K562 (cell line): Measurements from ENCODE around the gene TMEM214. TPM values are rescaled to one million over a fixed set of nuclear protein-coding genes. Genes with fewer than 3 reads are reported as not detected.

Source experiments
- DNMT1 ChIP-seq: fragments of 450-650 bp; IDR thresholded peaks from 2 replicates; pipeline ENCODE4 v1.6.1; 2016; ENCODE audit warnings: antibody characterized with exemption, mild to moderate bottlenecking
- ETV6 ChIP-seq, 3 experiments: fragments of 150-350 bp in 1 of 3; sonication (generic) in 1 of 3; formaldehyde crosslinking in 1 of 3; IDR thresholded peaks; 2 replicates each; pipeline versions ENCODE4 v1.6.1 to v1.8.0; 2014 to 2022; ENCODE audit warnings: borderline replicate concordance in 2 of 3, low read depth in 2 of 3, antibody characterized with exemption in 1 of 3, low read length in 1 of 3, mild to moderate bottlenecking in 1 of 3, missing genetic modification reagents in 1 of 3
- EWSR1 ChIP-seq: fragments of 450-650 bp; IDR thresholded peaks from 2 replicates; pipeline ENCODE4 v1.6.1; 2018; ENCODE audit warnings: borderline replicate concordance, mild to moderate bottlenecking, low read depth, moderate library complexity; ENCODE audit not compliant: partially characterized antibody
- FOXK1 ChIP-seq: sonication (generic); formaldehyde crosslinking; IDR thresholded peaks from 2 replicates; pipeline ENCODE4 v1.8.0; 2022; ENCODE audit warnings: missing genetic modification reagents, mild to moderate bottlenecking, borderline replicate concordance
- GATA2 ChIP-seq: sonication (generic); formaldehyde crosslinking; IDR thresholded peaks from 2 replicates; pipeline ENCODE4 v1.4.0; 2020; ENCODE audit warnings: mild to moderate bottlenecking, missing genetic modification reagents
- LCOR ChIP-seq: sonication (generic); formaldehyde crosslinking; IDR thresholded peaks from 2 replicates; pipeline ENCODE4 v1.8.0; 2022; ENCODE audit warnings: mild to moderate bottlenecking, missing genetic modification reagents
- MAX ChIP-seq: sonication (generic); formaldehyde crosslinking; IDR thresholded peaks from 2 replicates; pipeline ENCODE4 v1.9.0; 2022; ENCODE audit warnings: mild to moderate bottlenecking, missing genetic modification reagents
- MCM5 ChIP-seq: fragments of 450-650 bp; IDR thresholded peaks from 2 replicates; pipeline ENCODE4 v1.6.1; 2016; ENCODE audit warnings: low read depth
- NR2C1 ChIP-seq, 2 experiments: fragments of 450-650 bp; IDR thresholded peaks; 2 replicates each; pipeline ENCODE4 v1.6.1; 2017; ENCODE audit warnings: mild to moderate bottlenecking in 2 of 2, antibody characterized with exemption in 1 of 2, inconsistent platforms in 1 of 2, missing compliant biosample characterization in 1 of 2, missing genetic modification characterization in 1 of 2
- POLR2B ChIP-seq: fragments of 450-650 bp; IDR thresholded peaks from 2 replicates; pipeline ENCODE4 v1.6.1; 2018; ENCODE audit warnings: low read depth; ENCODE audit not compliant: partially characterized antibody
- SOX6 ChIP-seq: fragments of 450-650 bp; IDR thresholded peaks from 2 replicates; pipeline ENCODE4 v1.6.1; 2014; ENCODE audit warnings: mild to moderate bottlenecking
- SREBF2 ChIP-seq: sonication (generic); formaldehyde crosslinking; IDR thresholded peaks from 2 replicates; pipeline ENCODE4 v1.4.0; 2020; ENCODE audit warnings: mild to moderate bottlenecking, missing genetic modification reagents
- ZBTB2 ChIP-seq: fragments of 450-650 bp; IDR thresholded peaks from 2 replicates; pipeline ENCODE4 v1.6.1; 2016; ENCODE audit warnings: antibody characterized with exemption
- ZNF197 ChIP-seq: fragments of 200-800 bp; sonication (Bioruptor generic); IDR thresholded peaks from 2 replicates; pipeline ENCODE4 v1.6.1; 2016; ENCODE audit warnings: low read depth, missing genetic modification characterization, missing compliant biosample characterization
- ZNF561 ChIP-seq: fragments of 450-650 bp; formaldehyde crosslinking; conservative IDR thresholded peaks from 2 replicates; pipeline ENCODE4 v1.4.0; 2020; ENCODE audit warnings: mild to moderate bottlenecking, moderate library complexity
- ZNF592 ChIP-seq: fragments of 450-650 bp; IDR thresholded peaks from 2 replicates; pipeline ENCODE4 v1.6.1; 2017; ENCODE audit warnings: antibody characterized with exemption, mild to moderate bottlenecking
- ZNF639 ChIP-seq, 2 experiments: fragments of 200-800 bp in 1 of 2; sonication (Bioruptor generic) in 1 of 2; sonication (generic) in 1 of 2; formaldehyde crosslinking in 1 of 2; IDR thresholded peaks in 1 of 2; conservative IDR thresholded peaks in 1 of 2; 2 replicates each; pipeline versions ENCODE4 v1.5.0 to v1.6.1; 2016 to 2020; ENCODE audit warnings: missing compliant biosample characterization in 1 of 2, missing genetic modification characterization in 1 of 2, missing genetic modification reagents in 1 of 2
- ZNF785 ChIP-seq: fragments of 250-450 bp; sonication (Bioruptor Pico); IDR thresholded peaks from 2 replicates; pipeline ENCODE4 v1.4.0; 2020; ENCODE audit warnings: mild to moderate bottlenecking
- polyA plus RNA-seq, 8 experiments: library from polyadenylated mRNA; depleted of rRNA in 4 of 8; stranded (reverse) in 5 of 8; unstranded in 3 of 8; fragments of >200 nt; fragmentation: Nextera tagmentation in 2 of 8; fragmentation: Illumina TruSeq in 1 of 8; extraction: Ambion mirVana in 2 of 8; extraction: Trizol in 1 of 8; gene quantifications; 2 replicates each; pipeline versions ENCODE4 v1.2.1 to v1.2.3, GENCODE V29; 2011 to 2014; ENCODE audit warnings: inconsistent platforms in 1 of 8, missing spikeins in 1 of 8
- total RNA-seq, 7 experiments: library from RNA; depleted of rRNA in 6 of 7; stranded (reverse); fragments of >200 nt in 6 of 7; fragmentation: Illumina TruSeq in 2 of 7; extraction: Trizol in 2 of 7; gene quantifications; 2 replicates each; pipeline versions ENCODE4 v1.2.1 to v1.2.3, GENCODE V29; 2011 to 2021; ENCODE audit warnings: low replicate concordance in 1 of 7

TMEM214 gene
- total and polyA plus RNA-seq, 9 of the 15 experiments (the other 6 are each of a cell fraction or from before 2014, with no cell fraction given): 11.4 to 81.4 (median 44.1) TPM

- TF ChIP-seq ZNF197 (CRISPR knock-in tag) (peak; percentile 27), ETV6 (IDR thresholded peaks at IDR 0.05; ENCODE audit: borderline replicate concordance in 1 of 2, low read depth in 2 of 2, low read length in 1 of 2) (no peak), ETV6 (CRISPR knock-in tag; IDR thresholded peaks at IDR 0.05; ENCODE audit: borderline replicate concordance) (no peak), POLR2B (no peak), DNMT1 (no peak), GATA2 (CRISPR knock-in tag) (no peak), ZNF561 (0 out of 2 replicates have a peak, but pooled peaks have one; percentile 28), NR2C1 (IDR thresholded peaks at IDR 0.05) (peak; percentile 44; the same call in 1 of the 2 replicates), NR2C1 (tag; IDR thresholded peaks at IDR 0.05) (peak; percentile 69), EWSR1 (no peak), FOXK1 (CRISPR knock-in tag) (no peak), MCM5 (no peak), SOX6 (peak; percentile 88), SREBF2 (no peak), ZNF592 (peak; percentile 67), ZNF639 (CRISPR knock-in tag; conservative IDR thresholded peaks at IDR 0.05 in 1 of 2, IDR thresholded peaks at IDR 0.05 in 1 of 2) (peak in 1 of 2 experiments; percentile 46; a peak in 1 of 4 replicates), LCOR (0 out of 2 replicates have a peak, but pooled peaks have one; percentile 35), ZBTB2 (no peak; the same call in 1 of the 2 replicates), ZNF785 (CRISPR knock-in tag) (no peak), MAX (CRISPR knock-in tag) (no peak)
Measured at GRCh38 chr2:27006602-27007415, 26.0 kb upstream of the TMEM214 start (continued).
